ENCODE data around the gene BMPR1A. TPM values are rescaled to one million over a fixed set of nuclear protein-coding genes. Genes with fewer than 3 reads are reported as not detected.
A peak's percentile ranks its signal among the peaks of the same experiment; 100 is the strongest.

Gene BMPR1A
- total and polyA plus RNA-seq, 2 of the 4 experiments (the other 2 are of a cell fraction) = 15.9 to 93.7 TPM

DNA sequence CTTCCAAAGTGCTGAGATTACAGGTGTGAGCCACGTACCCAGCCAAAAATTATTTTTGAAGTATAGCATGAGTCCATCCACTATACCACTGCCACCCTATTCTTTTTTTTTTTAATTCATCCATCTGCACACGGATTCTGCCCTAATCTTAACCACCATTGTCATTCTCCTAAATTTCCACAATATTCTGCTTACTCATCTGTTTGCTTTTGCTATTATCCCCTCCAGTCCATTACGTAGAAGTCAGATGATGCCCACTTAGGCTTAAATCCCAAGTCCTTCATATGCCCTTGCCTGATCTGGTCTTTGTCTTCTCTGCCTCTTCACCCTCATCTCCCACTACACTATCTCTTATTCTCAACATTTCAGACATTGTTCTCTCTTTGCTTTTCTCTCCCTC, 114.3 kb downstream of the BMPR1A start:
- H3K14ac ChIP-seq (replicated peaks; ENCODE audit: low read depth, low read length) = no peak overlapping the region
- H3K18ac ChIP-seq (ENCODE audit: low read depth, low read length) = no peak overlapping the region
- H3K27me3 ChIP-seq (ENCODE audit: control insufficient read depth, insufficient read depth, low read length) = no peaks in the 10 kb centered on the region
- no peak overlapping the region for H3K4ac ChIP-seq (ENCODE audit: low read depth, low read length)
- intact Hi-C loops (cut with micrococcal nuclease) (no loop called here), in situ Hi-C loops (cut with MboI; ENCODE audit: low sequenced_read_pairs) (no loop called here), dilution Hi-C loops (cut with HindIII; ENCODE audit: low sequenced_read_pairs, unreplicated experiment) (no loop called here)
- peaks cover 13% of the 10 kb centered on the region for H3K9me1 ChIP-seq (ENCODE audit: insufficient read depth, low read length)
- no peak overlapping the region for H2BK120ac ChIP-seq (ENCODE audit: low read depth, low read length)
- 93% methylated on average over 2 of the region's 3 CpGs; no CpG with 5 or more reads in 1 of the 2 experiments for WGBS, 2 experiments (ENCODE audit: extremely low coverage in 2 of 2, insufficient read length in 1 of 2)
- ChIA-PET CTCF (no interaction called here), POLR2A (ENCODE audit: unreplicated experiment) (no interaction called here)
- no peak overlapping the region for H2AK5ac ChIP-seq (ENCODE audit: low read depth, low read length)
- ATAC-seq (ENCODE audit: low read depth) = no peak
- no peak overlapping the region for H4K91ac ChIP-seq (ENCODE audit: insufficient read depth, low read depth, low read length)
- no peak overlapping the region for H2AFZ ChIP-seq (replicated peaks; ENCODE audit: low read length, poor library complexity)
- peaks cover 4% of the 10 kb centered on the region; the same call in 1 of the 2 replicates for H4K20me1 ChIP-seq (ENCODE audit: insufficient read depth, low read length)
- H3K56ac ChIP-seq (ENCODE audit: extremely low read depth, insufficient read depth, low read length) = no peak overlapping the region
- no peak overlapping the region for H3K9ac ChIP-seq (ENCODE audit: low read depth, low read length)
- BruUV-seq (replicated peaks) = no TSS peak
- H2BK20ac ChIP-seq (ENCODE audit: low read depth, low read length) = no peak overlapping the region
- no peak overlapping the region for H3K4me3 ChIP-seq (ENCODE audit: insufficient read depth, low read depth, low read length)
- no peak overlapping the region for H3K23ac ChIP-seq (ENCODE audit: low read depth, low read length)
- no peak for TF ChIP-seq FOS (IDR thresholded peaks at IDR 0.05; ENCODE audit: low read depth, low read length)
- TF ChIP-seq MAFK (IDR thresholded peaks at IDR 0.05; ENCODE audit: low read depth, low read length) = 0 out of 2 replicates have a peak, but pooled peaks have one; percentile 25
- H3K9me3 ChIP-seq (ENCODE audit: control insufficient read depth, insufficient read depth, low read length) = no peaks in the 10 kb centered on the region
- H2AK9ac ChIP-seq (replicated peaks; ENCODE audit: low read depth, low read length, poor library complexity) = no peak overlapping the region
- DNase-seq = no peak
- no peak overlapping the region for H4K5ac ChIP-seq (ENCODE audit: low read depth, low read length)
- no peaks in the 10 kb centered on the region for H3K36me3 ChIP-seq (ENCODE audit: control insufficient read depth, insufficient read depth, low read length)
- H3K79me1 ChIP-seq (ENCODE audit: low read depth in 1 of 2, low read length in 2 of 2) = peaks cover 19 to 52% of the 10 kb centered on the region in 2 experiments
- H3K27ac ChIP-seq (ENCODE audit: insufficient read depth, low read length) = no peak overlapping the region
- no peak overlapping the region for H3K4me2 ChIP-seq (ENCODE audit: low read depth, low read length)
- H2BK15ac ChIP-seq (ENCODE audit: low read depth, low read length) = no peak overlapping the region
- H2BK5ac ChIP-seq (ENCODE audit: low read depth, low read length, poor library complexity, severe bottlenecking) = no peak overlapping the region
- peaks cover 13% of the 10 kb centered on the region for H3K4me1 ChIP-seq (ENCODE audit: control insufficient read depth, insufficient read depth, low read length)
- H4K8ac ChIP-seq (ENCODE audit: low read depth in 2 of 2, low read length in 2 of 2) = no peak overlapping the region
